Transverse colon (tissue), 4 donors: ENCODE results near the gene TPP2. TPM values are rescaled to one million over a fixed set of nuclear protein-coding genes. Genes with fewer than 3 reads are reported as not detected.

Experiments
- DNase-seq: peaks from one replicate; pipeline ENCODE4 v3.0.0-alpha.2; 2019
- H3K27ac ChIP-seq, 4 donors: fragments of 200-600 bp; sonication (generic); 2 replicates each; pipeline ENCODE4 v1.5.1; 2016 to 2018; ENCODE audit warnings: inconsistent platforms in 4 of 4
- H3K27me3 ChIP-seq: fragments of 200-600 bp; sonication (generic); 2 replicates; pipeline ENCODE4 v1.5.1; 2017; ENCODE audit warnings: inconsistent platforms
- H3K36me3 ChIP-seq, 4 donors: fragments of 200-600 bp; sonication (generic); 2 replicates each; pipeline ENCODE4 v1.5.1; 2017 to 2019; ENCODE audit warnings: inconsistent platforms in 4 of 4
- H3K4me1 ChIP-seq, 4 donors: fragments of 200-600 bp; sonication (generic); 2 replicates each; pipeline ENCODE4 v1.5.1; 2017 to 2020; ENCODE audit warnings: inconsistent platforms in 4 of 4
- H3K4me3 ChIP-seq, 4 donors: fragments of 200-600 bp; sonication (generic); 1 replicate in 1 of 4; 2 replicates in 3 of 4; pipeline versions ENCODE4 v1.5.1 to v1.6.1; 2017 to 2019; ENCODE audit warnings: inconsistent platforms in 4 of 4
- H3K9me3 ChIP-seq, 2 donors: fragments of 200-600 bp; sonication (generic); 2 replicates each; pipeline ENCODE4 v1.5.1; 2017 to 2019; ENCODE audit warnings: inconsistent platforms in 2 of 2
- CTCF ChIP-seq, 5 experiments: fragments of 200-600 bp in 3 of 5; fragments of 450-650 bp in 2 of 5; sonication (generic) in 3 of 5; IDR thresholded peaks; 1 replicate in 2 of 5; 2 replicates in 3 of 5; pipeline ENCODE4 v1.5.1; 2016 to 2017; ENCODE audit warnings: antibody characterized with exemption in 5 of 5, inconsistent platforms in 3 of 5, mild to moderate bottlenecking in 2 of 5, moderate library complexity in 1 of 5
- EP300 ChIP-seq: sonication (generic); formaldehyde crosslinking; IDR thresholded peaks from one replicate; pipeline ENCODE4 v1.6.1; 2017; ENCODE audit warnings: antibody characterized with exemption, low read depth
- POLR2A ChIP-seq: fragments of 450-650 bp; IDR thresholded peaks from one replicate; pipeline ENCODE4 v1.6.1; 2016; ENCODE audit warnings: antibody characterized with exemption, mild to moderate bottlenecking, moderate library complexity
- POLR2AphosphoS5 ChIP-seq, 3 donors: sonication (generic); formaldehyde crosslinking; IDR thresholded peaks; one replicate each; pipeline ENCODE4 v1.6.1; 2016; ENCODE audit warnings: antibody characterized with exemption in 3 of 3
- WGBS, 2 donors: methylation state at CpG; one replicate each; pipeline ENCODE4 v1.1.5; 2018; ENCODE audit warnings: low coverage in 1 of 2; 5-methylcytosine and 5-hydroxymethylcytosine counted together
- in situ Hi-C, 4 donors: fragments of 200-750 bp; cut with MboI; loops; one replicate each; pipeline versions ENCODE4 v1.15.0 to v1.15.1; 2017; ENCODE audit warnings: low sequenced_read_pairs in 3 of 4, low pct_ligation_motif_present in 1 of 4, low pct_unique_long_range_greater_than_20kb in 1 of 4
- intact Hi-C: fragments of 100-400 bp; cut with DNase I; formaldehyde crosslinking; loops from one replicate; pipeline ENCODE4 v1.15.1; 2023; ENCODE audit warnings: low total_unique reads
- total RNA-seq, 4 donors: library from RNA; depleted of rRNA; stranded (reverse); fragments of >200 nt; gene quantifications; one replicate each; pipeline ENCODE4 v1.1.0, GENCODE V29; 2016

Gene TPP2
- total RNA-seq, 4 donors from 2014 or later, result 19.1 to 47.8 (median 30.3) TPM

GRCh38 chr13:102694937-102695336 lies 98.2 kb downstream of the TPP2 start, which contains the start of gene METTL21C:
Gene METTL21C, minus strand, starts transcription at chr13:102695044. Its CDS starts 546 bp downstream, at chr13:102694498.
- DNase-seq, result no peak
- in situ Hi-C loops (no loop called here), intact Hi-C loops (no loop called here)
- WGBS, 2 donors, result 76 to 79% methylated on average over 6 of the region's 6 CpGs
- H3K36me3 ChIP-seq, result no peaks in the 10 kb centered on the region
- H3K4me1 ChIP-seq, result no peaks in the 10 kb centered on the region
- H3K4me3 ChIP-seq, result no peak within 1 kb of the TSS
- no peak within 1 kb of the TSS for H3K27ac ChIP-seq
- peaks cover 39% of the 10 kb centered on the region for H3K27me3 ChIP-seq
- TF ChIP-seq POLR2AphosphoS5 (IDR thresholded peaks at IDR 0.05), result no peak
- TF ChIP-seq CTCF (IDR thresholded peaks at IDR 0.05), result no peak
- TF ChIP-seq POLR2A, result no peak
- no peak for TF ChIP-seq EP300
- H3K9me3 ChIP-seq, result peaks cover 0 to 3% of the 10 kb centered on the region in 2 donors

- in situ Hi-C loops (no loop called here), intact Hi-C loops (no loop called here)
- H3K4me1 ChIP-seq, result no peaks in the 10 kb centered on the region
- no peaks in the 10 kb centered on the region for H3K36me3 ChIP-seq
- no peak overlapping the region for H3K27ac ChIP-seq
- peaks cover 29% of the 10 kb centered on the region for H3K27me3 ChIP-seq
- H3K9me3 ChIP-seq, result peaks cover 0 to 3% of the 10 kb centered on the region in 2 donors
- no peak for DNase-seq
- WGBS, 2 donors, result 57 to 88% methylated on average over 1 to 4 of the region's 4 CpGs
- TF ChIP-seq POLR2AphosphoS5 (IDR thresholded peaks at IDR 0.05) (no peak), CTCF (IDR thresholded peaks at IDR 0.05) (no peak)
- H3K4me3 ChIP-seq, result no peak overlapping the region
These were observed 99.7 kb downstream of the TPP2 start for GRCh38 chr13:102696465-102696864.

- Histone ChIP-seq H3K9me3 (peaks cover 0 to 3% of the 10 kb centered on the region in 2 donors), H3K4me3 (no peak overlapping the region), H3K4me1 (no peaks in the 10 kb centered on the region), H3K36me3 (no peaks in the 10 kb centered on the region), H3K27me3 (peaks cover 21% of the 10 kb centered on the region), H3K27ac (no peak overlapping the region)
- TF ChIP-seq CTCF (IDR thresholded peaks at IDR 0.05) (no peak), POLR2AphosphoS5 (IDR thresholded peaks at IDR 0.05) (no peak), POLR2A (no peak), EP300 (no peak)
- WGBS, 2 donors, result 83 to 89% methylated on average over 2 to 6 of the region's 6 CpGs
- no peak for DNase-seq
- intact Hi-C loops, result no loop called here
- in situ Hi-C loops, result no loop called here
These were observed 100.5 kb downstream of the TPP2 start for GRCh38 chr13:102697264-102697663.

- Histone ChIP-seq H3K4me3 (no peak overlapping the region), H3K27me3 (peaks cover 12% of the 10 kb centered on the region), H3K9me3 (peaks cover 0 to 3% of the 10 kb centered on the region in 2 donors), H3K27ac (no peak overlapping the region), H3K4me1 (no peaks in the 10 kb centered on the region), H3K36me3 (no peaks in the 10 kb centered on the region)
- DNase-seq, result no peak
- intact Hi-C loops (no loop called here), in situ Hi-C loops (no loop called here)
- no peak for TF ChIP-seq EP300
- TF ChIP-seq POLR2A, result no peak
- 82 to 87% methylated on average over 7 to 8 of the region's 8 CpGs for WGBS, 2 donors
These were observed 101.3 kb downstream of the TPP2 start for GRCh38 chr13:102697929-102698648.

- Histone ChIP-seq H3K4me3 (no peak overlapping the region), H3K9me3 (peaks cover 0 to 3% of the 10 kb centered on the region in 2 donors), H3K36me3 (no peaks in the 10 kb centered on the region), H3K27me3 (peaks cover 7% of the 10 kb centered on the region), H3K27ac (no peak overlapping the region), H3K4me1 (no peaks in the 10 kb centered on the region)
- TF ChIP-seq POLR2AphosphoS5 (IDR thresholded peaks at IDR 0.05), result no peak
- no peak for TF ChIP-seq CTCF (IDR thresholded peaks at IDR 0.05)
- no peak for TF ChIP-seq POLR2A
- no peak for TF ChIP-seq EP300
- WGBS, 2 donors, result 86 to 100% methylated on average over 1 to 2 of the region's 2 CpGs
- intact Hi-C loops (no loop called here), in situ Hi-C loops (no loop called here)
- DNase-seq, result no peak
These were observed 101.8 kb downstream of the TPP2 start for GRCh38 chr13:102698649-102698980.
